Loucy (cell line): Measurements from ENCODE around the gene WBP11.

Experiments used
- H2AFZ ChIP-seq: fragments of 200-600 bp; sonication (generic); 2 replicates; pipeline ENCODE4 v1.6.0; 2016; ENCODE audit warnings: antibody characterized with exemption, mild to moderate bottlenecking, low read length, moderate library complexity
- H3F3A ChIP-seq: fragments of 200-600 bp; 2 replicates; pipeline ENCODE4 v1.6.0; 2016; ENCODE audit warnings: antibody characterized with exemption, low read depth, mild to moderate bottlenecking
- H3K27me3 ChIP-seq: fragments of 200-600 bp; sonication (generic); 2 replicates; pipeline ENCODE4 v1.6.1; 2014; ENCODE audit warnings: low read length, mild to moderate bottlenecking; ENCODE audit not compliant: insufficient read depth, poor library complexity, severe bottlenecking
- H3K36me3 ChIP-seq: fragments of 200-600 bp; sonication (generic); 2 replicates; pipeline ENCODE4 v1.6.1; 2016; ENCODE audit warnings: low read length; ENCODE audit not compliant: insufficient read depth
- H3K4me1 ChIP-seq: fragments of 200-600 bp; sonication (generic); 2 replicates; pipeline ENCODE4 v1.5.1; 2014; ENCODE audit warnings: low read length, mild to moderate bottlenecking; ENCODE audit not compliant: insufficient read depth, poor library complexity, severe bottlenecking
- H3K4me2 ChIP-seq: fragments of 200-600 bp; sonication (generic); 2 replicates; pipeline ENCODE4 v1.6.0; 2014; ENCODE audit warnings: antibody characterized with exemption, low read length, low read depth, mild to moderate bottlenecking; ENCODE audit not compliant: poor library complexity, severe bottlenecking
- H3K4me3 ChIP-seq: fragments of 200-600 bp; sonication (generic); 2 replicates; pipeline ENCODE4 v1.5.1; 2014; ENCODE audit warnings: low read length, mild to moderate bottlenecking, mixed read lengths; ENCODE audit not compliant: poor library complexity, severe bottlenecking
- H3K79me2 ChIP-seq: fragments of 200-600 bp; sonication (generic); 2 replicates; pipeline ENCODE4 v1.6.1; 2014; ENCODE audit warnings: low read length; ENCODE audit not compliant: insufficient read depth
- H3K9ac ChIP-seq: fragments of 200-600 bp; sonication (generic); 2 replicates; pipeline ENCODE4 v1.6.0; 2014; ENCODE audit warnings: mild to moderate bottlenecking, low read depth, low read length, moderate library complexity; ENCODE audit not compliant: poor library complexity, severe bottlenecking
- H3K9me2 ChIP-seq: fragments of 200-600 bp; sonication (generic); replicated peaks from 2 replicates; pipeline ENCODE4 v1.6.1; 2016; ENCODE audit warnings: low read depth, low read length, mixed read lengths
- H3K9me3 ChIP-seq: fragments of 200-600 bp; sonication (generic); 2 replicates; pipeline ENCODE4 v1.6.1; 2014; ENCODE audit warnings: mild to moderate bottlenecking, antibody characterized with exemption, low read length, low read depth; ENCODE audit not compliant: insufficient read depth
- H4K20me1 ChIP-seq: fragments of 200-600 bp; sonication (generic); 2 replicates; pipeline ENCODE4 v1.6.0; 2014; ENCODE audit warnings: antibody characterized with exemption, low read length, mild to moderate bottlenecking; ENCODE audit not compliant: insufficient read depth, poor library complexity, severe bottlenecking
- CTCF ChIP-seq: fragments of 200-600 bp; sonication (generic); conservative IDR thresholded peaks from 2 replicates; pipeline ENCODE4 v1.5.1; 2014; ENCODE audit warnings: mild to moderate bottlenecking, antibody characterized with exemption, low read length
- EZH2phosphoT487 ChIP-seq: fragments of 200-600 bp; IDR thresholded peaks from 2 replicates; pipeline ENCODE4 v1.6.1; 2018; ENCODE audit warnings: antibody characterized with exemption, mild to moderate bottlenecking, moderate library complexity, borderline replicate concordance

Gene WBP11

GRCh38 chr12:14803011-14803829 lies at the start of gene WBP11, which contains the start of gene C12orf60:
WBP11 (minus strand) TSS chr12:14803478; CDS start chr12:14801383, 2,095 bp downstream.
C12orf60 (plus strand) TSS chr12:14803670; CDS start chr12:14822936, 19,266 bp downstream.
- H3K9me3 ChIP-seq = no peaks in the 10 kb centered on the region
- H3K27me3 ChIP-seq = no peaks in the 10 kb centered on the region
- peak within 1 kb of the TSS; percentile 89 for H2AFZ ChIP-seq
- H3K79me2 ChIP-seq = peaks cover 62% of the 10 kb centered on the region
- peak within 1 kb of the TSS; percentile 77 for H3K4me3 ChIP-seq
- peak within 1 kb of the TSS; percentile 92 for H3K9ac ChIP-seq
- H3K36me3 ChIP-seq = peaks cover 14% of the 10 kb centered on the region; the same call in 1 of the 2 replicates
- H3K9me2 ChIP-seq = no peaks in the 10 kb centered on the region
- H3K4me1 ChIP-seq = peaks cover 43% of the 10 kb centered on the region
- H4K20me1 ChIP-seq = peaks cover 43% of the 10 kb centered on the region
- peak within 1 kb of the TSS; percentile 99 for H3K4me2 ChIP-seq
- TF ChIP-seq EZH2phosphoT487 (no peak), CTCF (no peak)
- no peaks in the 10 kb centered on the region for H3F3A ChIP-seq

- H3K9me3 ChIP-seq = 0 out of 2 replicates have a peak, but pooled peaks cover 3% of the 10 kb centered on the region
- no peaks in the 10 kb centered on the region for H3F3A ChIP-seq
- H4K20me1 ChIP-seq = no peaks in the 10 kb centered on the region
- H3K4me2 ChIP-seq = no peak overlapping the region
- no peaks in the 10 kb centered on the region for H3K36me3 ChIP-seq
- H3K4me3 ChIP-seq = no peak overlapping the region
- no peaks in the 10 kb centered on the region for H3K27me3 ChIP-seq
- H3K79me2 ChIP-seq = no peaks in the 10 kb centered on the region
- no peak for TF ChIP-seq EZH2phosphoT487
- TF ChIP-seq CTCF = no peak
- H3K9me2 ChIP-seq = no peaks in the 10 kb centered on the region
- no peak overlapping the region for H2AFZ ChIP-seq
- no peak overlapping the region for H3K9ac ChIP-seq
- H3K4me1 ChIP-seq = peaks cover 9% of the 10 kb centered on the region
These were observed 49.6 kb upstream of the WBP11 start for GRCh38 chr12:14852880-14853279.

GRCh38 chr12:14850929-14851663 lies 47.8 kb upstream of the WBP11 start:
- H3F3A ChIP-seq = no peaks in the 10 kb centered on the region
- H3K4me3 ChIP-seq = no peak overlapping the region
- H3K4me2 ChIP-seq = no peak overlapping the region
- H4K20me1 ChIP-seq = no peaks in the 10 kb centered on the region
- H2AFZ ChIP-seq = peak overlapping the region; percentile 55; the same call in 1 of the 2 replicates
- no peaks in the 10 kb centered on the region for H3K79me2 ChIP-seq
- no peaks in the 10 kb centered on the region for H3K27me3 ChIP-seq
- TF ChIP-seq EZH2phosphoT487 = no peak
- TF ChIP-seq CTCF = no peak
- no peaks in the 10 kb centered on the region for H3K9me2 ChIP-seq
- H3K4me1 ChIP-seq = peaks cover 17% of the 10 kb centered on the region
- no peaks in the 10 kb centered on the region for H3K36me3 ChIP-seq
- no peaks in the 10 kb centered on the region for H3K9me3 ChIP-seq
- H3K9ac ChIP-seq = no peak overlapping the region
